C4-2B (cell line): Measurements from ENCODE around the gene P3H3.

Experiments
- H3K27ac ChIP-seq: fragments of 450-650 bp; 2 replicates; pipeline ENCODE4 v1.5.1; 2017
- ZFX ChIP-seq: fragments of 450-650 bp; IDR thresholded peaks from 2 replicates; pipeline ENCODE4 v1.6.1; 2017
- TF ChIP-seq, protein P1 (sequence below): fragments of 450-650 bp; conservative IDR thresholded peaks from 2 replicates; pipeline ENCODE4 v1.5.1; 2017; ENCODE audit warnings: mild to moderate bottlenecking

P3H3 gene

DNA sequence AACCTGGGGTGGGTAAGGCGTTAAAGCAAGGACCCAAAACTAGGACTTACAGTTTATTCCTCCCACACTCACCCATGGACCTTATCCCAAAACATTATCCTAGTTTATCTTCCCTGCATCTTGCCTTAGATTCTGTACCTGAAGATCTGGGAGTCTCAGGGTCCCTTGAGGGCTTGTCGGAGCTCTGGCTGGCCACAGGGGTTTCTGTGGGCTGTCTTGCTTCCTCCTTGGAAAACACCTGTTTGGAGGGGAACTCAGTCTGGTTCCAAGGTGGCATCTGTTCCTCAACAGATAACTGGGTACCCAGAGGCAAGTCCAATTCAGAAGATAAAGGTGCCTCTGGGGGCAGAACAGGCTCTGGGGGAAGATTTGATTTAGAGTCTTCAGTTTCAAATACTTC is 21.2 kb downstream of the P3H3 start:
- TF ChIP-seq, protein P1, sequence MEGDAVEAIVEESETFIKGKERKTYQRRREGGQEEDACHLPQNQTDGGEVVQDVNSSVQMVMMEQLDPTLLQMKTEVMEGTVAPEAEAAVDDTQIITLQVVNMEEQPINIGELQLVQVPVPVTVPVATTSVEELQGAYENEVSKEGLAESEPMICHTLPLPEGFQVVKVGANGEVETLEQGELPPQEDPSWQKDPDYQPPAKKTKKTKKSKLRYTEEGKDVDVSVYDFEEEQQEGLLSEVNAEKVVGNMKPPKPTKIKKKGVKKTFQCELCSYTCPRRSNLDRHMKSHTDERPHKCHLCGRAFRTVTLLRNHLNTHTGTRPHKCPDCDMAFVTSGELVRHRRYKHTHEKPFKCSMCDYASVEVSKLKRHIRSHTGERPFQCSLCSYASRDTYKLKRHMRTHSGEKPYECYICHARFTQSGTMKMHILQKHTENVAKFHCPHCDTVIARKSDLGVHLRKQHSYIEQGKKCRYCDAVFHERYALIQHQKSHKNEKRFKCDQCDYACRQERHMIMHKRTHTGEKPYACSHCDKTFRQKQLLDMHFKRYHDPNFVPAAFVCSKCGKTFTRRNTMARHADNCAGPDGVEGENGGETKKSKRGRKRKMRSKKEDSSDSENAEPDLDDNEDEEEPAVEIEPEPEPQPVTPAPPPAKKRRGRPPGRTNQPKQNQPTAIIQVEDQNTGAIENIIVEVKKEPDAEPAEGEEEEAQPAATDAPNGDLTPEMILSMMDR = no peak
- no peak for TF ChIP-seq ZFX
- no peak overlapping the region for H3K27ac ChIP-seq

GRCh38 chr12:6849976-6850560 is 21.9 kb downstream of the P3H3 start:
- H3K27ac ChIP-seq = peak overlapping the region; percentile 92
- TF ChIP-seq, protein P1 = no peak
- no peak for TF ChIP-seq ZFX

DNA sequence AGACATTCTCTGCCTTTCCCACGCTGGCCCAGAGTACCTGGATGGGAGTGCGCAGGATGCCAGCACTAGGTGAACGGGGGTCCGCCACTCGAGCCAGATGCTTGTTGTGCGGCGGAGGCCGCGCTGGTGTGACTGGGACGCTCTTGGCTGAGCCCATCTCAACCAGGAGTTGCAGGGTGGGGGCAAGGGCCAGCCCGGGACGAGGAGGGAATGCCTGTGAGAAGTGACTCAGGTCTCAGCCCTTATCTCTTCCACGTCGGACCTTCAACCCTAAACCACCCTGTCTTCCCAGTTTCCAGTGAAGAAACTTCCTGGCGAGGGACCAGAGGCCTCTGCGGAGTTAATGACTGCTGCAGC is 22.6 kb downstream of the P3H3 start:
- 0 out of 2 replicates have a peak, but pooled peaks have one; percentile 34 for TF ChIP-seq ZFX
- TF ChIP-seq, protein P1 = no peak
- H3K27ac ChIP-seq = peak overlapping the region; percentile 92

- no peak for TF ChIP-seq ZFX
- TF ChIP-seq, protein P1 = no peak
- H3K27ac ChIP-seq = peak within 1 kb of the TSS; percentile 92
Measured at GRCh38 chr12:6851153-6851920, 23.1 kb downstream of the P3H3 start, which contains the start of gene CDCA3. Gene CDCA3 (minus strand): TSS chr12:6851286. CDS start chr12:6850952, 334 bp downstream.

DNA sequence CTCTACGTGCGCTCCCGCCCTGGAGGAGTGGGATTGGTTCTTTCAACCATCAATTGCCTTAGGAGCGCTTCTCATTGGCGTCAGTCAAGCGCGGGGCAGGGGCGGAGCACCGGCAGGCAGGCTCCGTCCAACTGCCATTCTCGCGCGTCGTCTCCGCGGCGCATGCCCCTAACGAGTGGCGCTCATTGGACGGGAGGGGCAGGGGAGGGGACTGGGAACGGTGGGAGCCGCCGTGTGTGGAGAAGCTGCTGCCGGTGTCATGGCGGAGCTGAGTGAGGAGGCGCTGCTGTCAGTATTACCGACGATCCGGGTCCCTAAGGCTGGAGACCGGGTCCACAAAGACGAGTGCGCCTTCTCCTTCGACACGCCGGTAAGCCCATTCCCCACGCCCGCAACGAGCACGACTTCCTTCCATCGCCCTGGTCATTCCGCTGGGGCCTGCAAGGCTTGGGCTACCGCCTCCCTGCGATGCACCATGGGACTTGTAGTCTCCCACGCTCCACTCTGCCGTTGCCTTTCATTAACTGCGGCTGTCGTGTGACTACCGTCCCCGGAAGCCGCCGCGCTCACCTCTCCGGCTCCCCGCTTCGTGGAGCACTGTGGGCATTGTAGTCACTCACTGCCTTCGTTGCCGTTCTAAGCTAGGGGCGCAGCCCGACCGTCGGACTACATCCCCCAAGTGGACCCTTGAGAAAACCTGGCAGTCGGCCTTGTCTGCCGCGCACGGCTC is 23.9 kb downstream of the P3H3 start, which contains the start of gene USP5:
Gene USP5 (plus strand): TSS at position 230 of the 730 bp plus-strand sequence. CDS start 30 bp downstream, at position 260.
- peak within 1 kb of the TSS; percentile 92 for H3K27ac ChIP-seq
- TF ChIP-seq, protein P1 = no peak
- TF ChIP-seq ZFX = peak; percentile 94; the same call in 1 of the 2 replicates

DNA sequence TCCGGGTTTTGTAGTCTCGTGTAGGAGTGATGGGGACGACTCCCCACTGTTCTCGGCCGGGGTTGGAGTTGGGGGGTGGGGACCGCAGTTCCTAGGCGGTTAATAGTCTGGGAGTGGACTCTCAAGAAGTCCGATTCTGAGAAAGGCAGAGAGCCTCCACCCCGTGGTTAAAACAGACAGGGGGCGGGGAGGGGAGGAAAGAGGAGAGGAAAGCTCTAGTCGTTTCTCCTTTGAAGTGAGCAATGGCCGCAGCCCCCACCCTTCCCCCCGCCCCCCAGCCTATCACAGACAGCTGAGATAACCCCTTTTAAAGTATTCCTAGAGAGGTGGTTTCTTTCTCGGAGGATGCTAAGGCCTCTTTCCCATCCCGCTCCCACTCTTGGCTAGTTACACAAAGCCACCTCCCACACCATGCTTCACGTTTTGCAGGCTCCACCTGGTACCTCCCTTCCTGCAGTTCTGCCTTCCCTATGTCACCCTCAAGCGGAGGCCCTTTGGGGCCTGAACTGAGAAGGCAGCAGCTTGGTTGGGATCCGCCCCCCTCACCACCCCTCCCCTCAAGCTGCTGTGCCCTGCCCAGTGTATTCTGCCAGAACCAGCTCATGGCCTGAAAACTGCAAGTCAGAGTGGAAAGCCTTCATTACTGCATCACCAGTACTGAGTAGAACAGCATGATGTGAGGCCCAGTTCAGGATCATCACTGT is 24.6 kb downstream of the P3H3 start:
- TF ChIP-seq, protein P1 = no peak
- TF ChIP-seq ZFX = no peak
- H3K27ac ChIP-seq = peak overlapping the region; percentile 92
